Adrenal gland (tissue), 5 donors: ENCODE data around the gene MT1A.

Experiments
- CTCF ChIP-seq, 6 experiments: fragments of 450-650 bp in 4 of 6; fragments of 200-600 bp in 2 of 6; sonication (generic) in 1 of 6; IDR thresholded peaks; 1 replicate in 5 of 6; 2 replicates in 1 of 6; pipeline versions ENCODE4 v1.5.1 to v1.8.0; 2016 to 2021; ENCODE audit warnings: antibody characterized with exemption in 6 of 6, mild to moderate bottlenecking in 2 of 6, moderate library complexity in 1 of 6
- POLR2A ChIP-seq, 2 donors: fragments of 450-650 bp; IDR thresholded peaks; one replicate each; pipeline ENCODE4 v1.6.1; 2017; ENCODE audit warnings: antibody characterized with exemption in 2 of 2, mild to moderate bottlenecking in 2 of 2, moderate library complexity in 1 of 2
- donor health status: DM: no; HTN: no; CAD: no.

DNA sequence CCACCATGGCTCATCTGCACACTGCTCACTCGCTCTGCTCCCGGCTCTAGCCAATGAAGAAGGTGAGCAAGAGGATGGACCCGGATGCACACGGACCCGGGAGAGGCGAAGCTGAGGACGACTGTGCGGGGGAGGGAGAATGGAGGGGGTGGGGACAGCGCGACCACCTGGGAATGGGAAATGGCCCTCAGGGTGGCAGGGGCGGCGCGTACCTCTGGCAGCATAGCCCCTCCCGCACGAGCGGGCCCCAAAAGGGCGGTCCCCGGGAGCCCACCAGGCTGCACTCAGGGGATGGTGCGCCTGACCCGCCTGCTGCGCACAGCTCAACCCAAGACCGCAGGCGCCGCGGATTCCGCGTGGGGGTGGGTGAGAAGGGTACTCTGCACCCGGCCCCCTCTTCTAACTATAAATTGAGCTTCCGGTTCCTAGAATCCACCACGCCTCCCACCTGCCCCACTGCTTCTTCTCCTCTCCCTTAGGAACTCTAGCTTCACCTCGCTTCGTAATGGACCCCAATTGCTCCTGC, 37.3 kb downstream of the MT1A start:
- TF ChIP-seq CTCF (IDR thresholded peaks at IDR 0.05) (no peak), POLR2A (IDR thresholded peaks at IDR 0.05) (no peak)
